WI38 (cell line): Measurements from ENCODE around the gene CCDC50.

Source experiments
- H3K4me3 ChIP-seq: 2 replicates; pipeline ENCODE4 v1.5.1; 2011; ENCODE audit warnings: low read depth, mild to moderate bottlenecking, control low read depth, low read length
- CTCF ChIP-seq: IDR thresholded peaks from 2 replicates; pipeline ENCODE4 v1.5.1; 2012; ENCODE audit warnings: low read depth, mild to moderate bottlenecking, control low read depth, low read length

CCDC50 gene

GRCh38 chr3:191356631-191357439 lies 27.6 kb downstream of the CCDC50 start:
- no peak overlapping the region for H3K4me3 ChIP-seq
- no peak for TF ChIP-seq CTCF

GRCh38 chr3:191357909-191358308 lies 28.7 kb downstream of the CCDC50 start:
- TF ChIP-seq CTCF = no peak
- H3K4me3 ChIP-seq = no peak overlapping the region

GRCh38 chr3:191358929-191359328 lies 29.7 kb downstream of the CCDC50 start:
- no peak overlapping the region for H3K4me3 ChIP-seq
- TF ChIP-seq CTCF = no peak

- TF ChIP-seq CTCF = no peak
- H3K4me3 ChIP-seq = no peak overlapping the region
Observed at GRCh38 chr3:191360620-191361019, 31.4 kb downstream of the CCDC50 start.

GRCh38 chr3:191361456-191361855 lies 32.3 kb downstream of the CCDC50 start:
- TF ChIP-seq CTCF = no peak
- H3K4me3 ChIP-seq = no peak overlapping the region

- no peak for TF ChIP-seq CTCF
Observed at GRCh38 chr3:191362037-191362436, 32.8 kb downstream of the CCDC50 start.

GRCh38 chr3:191362524-191363090 lies 33.4 kb downstream of the CCDC50 start:
- no peak overlapping the region for H3K4me3 ChIP-seq
- TF ChIP-seq CTCF = no peak

More at GRCh38 chr3:191362037-191362436, 32.8 kb downstream of the CCDC50 start:
- no peak overlapping the region for H3K4me3 ChIP-seq
